K562 (cell line): ENCODE data around the gene RINT1.

Source experiments
- BACH1 ChIP-seq: fragments of 200-800 bp; sonication (Bioruptor generic); IDR thresholded peaks from 2 replicates; pipeline ENCODE4 v1.6.1; 2016; ENCODE audit warnings: missing genetic modification characterization, missing compliant biosample characterization
- CREM ChIP-seq: IDR thresholded peaks from 2 replicates; pipeline ENCODE4 v1.6.1; 2014; ENCODE audit warnings: antibody characterized with exemption, low read depth
- DNMT1 ChIP-seq: fragments of 450-650 bp; IDR thresholded peaks from 2 replicates; pipeline ENCODE4 v1.6.1; 2016; ENCODE audit warnings: antibody characterized with exemption, mild to moderate bottlenecking
- NFE2L1 ChIP-seq: fragments of 450-650 bp; IDR thresholded peaks from 2 replicates; pipeline ENCODE4 v1.6.1; 2016; ENCODE audit warnings: missing genetic modification characterization, low read depth, mild to moderate bottlenecking, missing compliant biosample characterization, moderate library complexity, borderline replicate concordance
- POLR2AphosphoS5 ChIP-seq: IDR thresholded peaks from 2 replicates; pipeline ENCODE4 v1.6.1; 2011; ENCODE audit warnings: mild to moderate bottlenecking, low read depth, low read length, moderate library complexity; ENCODE audit not compliant: control insufficient read depth, insufficient read depth
- YBX1 ChIP-seq: fragments of 450-650 bp; IDR thresholded peaks from 2 replicates; pipeline ENCODE4 v1.7.1; 2016; ENCODE audit warnings: mild to moderate bottlenecking
- ZBTB8A ChIP-seq: fragments of 450-650 bp; IDR thresholded peaks from 2 replicates; pipeline ENCODE4 v1.6.1; 2018; ENCODE audit warnings: mild to moderate bottlenecking, moderate library complexity; ENCODE audit not compliant: partially characterized antibody
- ZNF175 ChIP-seq: fragments of 200-800 bp; sonication (Bioruptor generic); IDR thresholded peaks from 2 replicates; pipeline ENCODE4 v1.6.1; 2016; ENCODE audit warnings: low read depth, mild to moderate bottlenecking, missing genetic modification characterization, missing compliant biosample characterization
- ZNF384 ChIP-seq: IDR thresholded peaks from 2 replicates; pipeline ENCODE4 v1.6.1; 2012; ENCODE audit warnings: low read depth, low read length, improper control_type of control experiment
- TF ChIP-seq, protein P1 (sequence below), 2 experiments: fragments of 200-800 bp in 1 of 2; sonication (Bioruptor generic) in 1 of 2; sonication (generic) in 1 of 2; formaldehyde crosslinking in 1 of 2; IDR thresholded peaks in 1 of 2; conservative IDR thresholded peaks in 1 of 2; 2 replicates each; pipeline versions ENCODE4 v1.5.0 to v1.6.1; 2016 to 2020; ENCODE audit warnings: missing compliant biosample characterization in 1 of 2, missing genetic modification characterization in 1 of 2, missing genetic modification reagents in 1 of 2
- TF ChIP-seq, protein P2 (sequence below): fragments of 450-650 bp; IDR thresholded peaks from 2 replicates; pipeline ENCODE4 v1.6.1; 2016; ENCODE audit warnings: antibody characterized with exemption

DNA sequence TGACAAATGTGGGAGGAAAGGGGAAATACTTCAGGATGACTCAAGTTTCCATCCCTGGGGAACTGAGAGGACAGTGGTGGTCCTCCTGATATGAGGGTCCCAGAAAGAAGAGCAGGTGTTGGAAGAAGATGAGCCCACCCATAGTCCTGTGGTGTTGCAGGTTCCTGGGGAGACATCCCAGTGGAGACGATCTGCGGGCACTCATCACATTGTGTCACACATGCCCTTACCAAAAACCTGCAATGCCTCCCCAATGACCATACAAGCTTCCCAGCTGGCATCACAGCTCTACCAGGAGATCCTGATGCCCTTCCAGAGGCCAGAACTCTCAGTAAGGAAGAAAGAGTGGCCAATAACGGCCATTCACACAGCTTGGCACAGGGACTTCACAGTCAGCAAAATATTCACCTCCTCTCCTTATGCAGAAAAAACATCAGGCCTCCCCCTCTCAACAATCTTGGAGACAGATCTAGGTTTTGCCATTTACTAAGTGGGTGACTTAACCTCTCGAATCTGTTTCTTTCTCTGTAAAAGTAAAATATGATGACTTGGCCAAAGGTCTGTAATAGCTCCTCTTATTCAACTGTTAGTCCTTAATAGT is 19.0 kb upstream of the RINT1 start:
- TF ChIP-seq POLR2AphosphoS5: no peak
- no peak for TF ChIP-seq ZNF175 (CRISPR knock-in tag)
- TF ChIP-seq DNMT1: no peak
- TF ChIP-seq, protein P1, sequence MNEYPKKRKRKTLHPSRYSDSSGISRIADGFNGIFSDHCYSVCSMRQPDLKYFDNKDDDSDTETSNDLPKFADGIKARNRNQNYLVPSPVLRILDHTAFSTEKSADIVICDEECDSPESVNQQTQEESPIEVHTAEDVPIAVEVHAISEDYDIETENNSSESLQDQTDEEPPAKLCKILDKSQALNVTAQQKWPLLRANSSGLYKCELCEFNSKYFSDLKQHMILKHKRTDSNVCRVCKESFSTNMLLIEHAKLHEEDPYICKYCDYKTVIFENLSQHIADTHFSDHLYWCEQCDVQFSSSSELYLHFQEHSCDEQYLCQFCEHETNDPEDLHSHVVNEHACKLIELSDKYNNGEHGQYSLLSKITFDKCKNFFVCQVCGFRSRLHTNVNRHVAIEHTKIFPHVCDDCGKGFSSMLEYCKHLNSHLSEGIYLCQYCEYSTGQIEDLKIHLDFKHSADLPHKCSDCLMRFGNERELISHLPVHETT (CRISPR knock-in tag; conservative IDR thresholded peaks at IDR 0.05 in 1 of 2, IDR thresholded peaks at IDR 0.05 in 1 of 2): no peak
- no peak for TF ChIP-seq ZNF384
- no peak for TF ChIP-seq BACH1 (tag)
- no peak for TF ChIP-seq ZBTB8A
- no peak for TF ChIP-seq YBX1
- TF ChIP-seq, protein P2, sequence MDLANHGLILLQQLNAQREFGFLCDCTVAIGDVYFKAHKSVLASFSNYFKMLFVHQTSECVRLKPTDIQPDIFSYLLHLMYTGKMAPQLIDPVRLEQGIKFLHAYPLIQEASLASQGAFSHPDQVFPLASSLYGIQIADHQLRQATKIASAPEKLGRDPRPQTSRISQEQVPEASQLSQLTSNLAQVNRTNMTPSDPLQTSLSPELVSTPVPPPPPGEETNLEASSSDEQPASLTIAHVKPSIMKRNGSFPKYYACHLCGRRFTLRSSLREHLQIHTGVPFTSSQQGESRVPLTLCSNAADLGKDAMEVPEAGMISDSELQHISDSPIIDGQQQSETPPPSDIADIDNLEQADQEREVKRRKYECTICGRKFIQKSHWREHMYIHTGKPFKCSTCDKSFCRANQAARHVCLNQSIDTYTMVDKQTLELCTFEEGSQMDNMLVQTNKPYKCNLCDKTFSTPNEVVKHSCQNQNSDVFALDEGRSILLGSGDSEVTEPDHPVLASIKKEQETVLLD: no peak
- no peak for TF ChIP-seq CREM
- TF ChIP-seq NFE2L1 (tag): no peak
